ENCODE results near the gene SHISAL2A.

The SHISAL2A gene

DNA sequence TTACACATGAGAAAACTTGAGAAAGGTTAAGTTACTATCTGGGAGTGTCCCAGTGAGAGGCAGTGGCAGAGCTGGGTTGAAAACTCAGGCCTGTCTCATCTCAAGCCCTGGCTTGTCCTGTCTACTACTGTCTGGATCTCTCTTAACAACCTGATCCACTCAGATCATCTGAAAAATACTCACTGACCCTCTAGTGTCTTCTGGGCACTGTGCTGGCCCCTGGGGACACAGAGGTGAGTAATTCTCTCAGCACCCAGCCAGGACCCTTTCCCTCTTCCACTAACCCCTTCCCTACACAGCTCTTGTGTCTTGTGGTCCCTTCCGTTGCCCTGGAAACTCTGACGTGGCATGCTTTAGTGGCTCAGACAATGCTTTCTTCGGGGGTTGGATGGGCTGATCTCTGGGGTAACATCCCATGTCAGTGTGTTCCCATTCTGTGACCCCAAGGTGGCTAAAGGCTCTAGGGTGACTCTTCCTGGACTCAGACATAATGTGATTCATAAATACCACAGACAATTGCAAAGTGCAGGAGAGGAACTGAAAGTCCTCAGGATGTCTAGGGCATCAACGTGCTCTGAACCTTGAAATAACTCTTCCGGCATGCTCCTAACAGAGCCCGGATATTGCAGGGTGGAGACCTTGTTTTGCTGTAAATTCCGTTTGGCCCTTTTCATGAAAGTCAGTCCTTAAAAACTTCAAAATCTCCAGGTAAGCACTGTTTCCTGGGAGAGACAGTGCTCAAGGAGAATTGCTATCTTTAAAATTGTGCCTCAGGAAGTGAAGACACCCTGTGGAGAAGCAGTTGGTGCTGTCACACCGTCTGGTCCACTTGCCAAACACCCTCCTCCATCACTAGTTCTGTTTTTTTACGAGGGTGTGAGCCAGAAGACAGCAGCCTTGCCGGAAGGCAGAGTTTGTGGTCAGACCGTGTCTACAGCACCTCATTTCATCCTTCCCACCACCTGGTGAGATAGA lies 4.0 kb downstream of the SHISAL2A start:
- no peak overlapping the region for H3K4me3 ChIP-seq (ENCODE audit: control insufficient read depth, low read depth, low read length)
- TF ChIP-seq, protein P1, sequence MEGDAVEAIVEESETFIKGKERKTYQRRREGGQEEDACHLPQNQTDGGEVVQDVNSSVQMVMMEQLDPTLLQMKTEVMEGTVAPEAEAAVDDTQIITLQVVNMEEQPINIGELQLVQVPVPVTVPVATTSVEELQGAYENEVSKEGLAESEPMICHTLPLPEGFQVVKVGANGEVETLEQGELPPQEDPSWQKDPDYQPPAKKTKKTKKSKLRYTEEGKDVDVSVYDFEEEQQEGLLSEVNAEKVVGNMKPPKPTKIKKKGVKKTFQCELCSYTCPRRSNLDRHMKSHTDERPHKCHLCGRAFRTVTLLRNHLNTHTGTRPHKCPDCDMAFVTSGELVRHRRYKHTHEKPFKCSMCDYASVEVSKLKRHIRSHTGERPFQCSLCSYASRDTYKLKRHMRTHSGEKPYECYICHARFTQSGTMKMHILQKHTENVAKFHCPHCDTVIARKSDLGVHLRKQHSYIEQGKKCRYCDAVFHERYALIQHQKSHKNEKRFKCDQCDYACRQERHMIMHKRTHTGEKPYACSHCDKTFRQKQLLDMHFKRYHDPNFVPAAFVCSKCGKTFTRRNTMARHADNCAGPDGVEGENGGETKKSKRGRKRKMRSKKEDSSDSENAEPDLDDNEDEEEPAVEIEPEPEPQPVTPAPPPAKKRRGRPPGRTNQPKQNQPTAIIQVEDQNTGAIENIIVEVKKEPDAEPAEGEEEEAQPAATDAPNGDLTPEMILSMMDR (IDR thresholded peaks at IDR 0.05; ENCODE audit: control insufficient read depth, insufficient read depth, low read depth, low read length, missing control alignments), result no peak
- no peak for DNase-seq (ENCODE audit: low read depth)

DNA sequence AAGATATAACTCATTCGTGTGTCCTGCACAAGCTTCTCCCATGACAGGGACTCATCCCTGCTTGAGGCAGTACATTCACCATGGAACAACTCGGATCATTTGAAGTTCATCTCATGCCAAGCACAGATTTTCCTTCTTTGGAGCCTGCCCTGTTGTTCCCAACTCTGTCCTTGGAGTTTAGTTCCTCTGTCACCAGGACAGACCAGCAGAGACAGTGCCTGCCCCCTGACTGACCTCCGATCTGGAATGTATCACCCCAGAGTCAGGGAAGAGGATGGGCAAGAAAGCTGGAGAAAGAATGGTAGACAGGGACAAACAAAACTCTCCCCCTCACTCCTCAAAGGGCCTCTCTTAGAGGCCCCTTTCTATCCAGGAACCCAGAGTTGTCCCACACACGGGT lies 5.0 kb downstream of the SHISAL2A start:
- no peak for DNase-seq (ENCODE audit: low read depth)
- H3K4me3 ChIP-seq (ENCODE audit: control insufficient read depth, low read depth, low read length), result no peak overlapping the region
- TF ChIP-seq, protein P1 (IDR thresholded peaks at IDR 0.05; ENCODE audit: control insufficient read depth, insufficient read depth, low read depth, low read length, missing control alignments), result no peak

DNA sequence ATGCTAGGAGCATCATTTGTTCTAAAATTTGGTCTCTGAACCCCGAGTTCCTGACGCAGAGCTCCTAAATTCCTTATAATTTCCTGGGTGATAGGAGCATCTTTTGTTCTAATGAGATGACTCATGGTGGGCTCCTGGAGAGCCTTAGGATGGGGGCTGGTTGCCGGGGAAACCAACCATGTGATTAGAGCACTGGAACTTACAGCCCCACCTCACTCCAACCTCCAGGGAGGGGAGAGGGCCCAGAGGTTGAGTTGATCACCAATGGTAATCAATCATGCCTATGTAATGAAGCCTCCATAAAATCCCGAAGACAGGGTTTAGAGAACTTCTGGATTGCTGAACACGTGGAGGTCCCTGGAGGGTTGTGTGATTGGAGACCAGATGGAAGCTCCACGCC lies 7.7 kb downstream of the SHISAL2A start:
- no peak for DNase-seq (ENCODE audit: low read depth)
- no peak overlapping the region for H3K4me3 ChIP-seq (ENCODE audit: control insufficient read depth, low read depth, low read length)
- TF ChIP-seq, protein P1 (IDR thresholded peaks at IDR 0.05; ENCODE audit: control insufficient read depth, insufficient read depth, low read depth, low read length, missing control alignments), result no peak

DNA sequence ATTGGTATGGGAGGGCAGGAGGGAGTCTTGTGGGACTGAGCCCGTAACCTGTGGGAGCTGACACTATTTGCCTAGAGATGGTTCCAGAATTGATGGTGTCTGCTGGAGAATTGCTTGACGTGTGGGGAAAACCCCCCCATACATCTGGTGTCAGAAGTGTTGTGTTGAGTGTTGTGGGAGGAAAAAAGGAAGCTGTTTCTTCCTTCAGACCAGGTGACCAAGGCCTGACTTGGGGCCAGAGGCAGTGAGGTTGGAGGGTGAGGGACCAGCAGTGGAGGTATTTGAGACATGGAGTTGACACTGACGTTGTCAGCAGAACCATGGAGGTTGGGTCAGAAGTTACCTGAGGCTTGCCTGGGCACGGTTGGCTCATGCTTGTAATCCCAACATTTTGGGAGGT lies 8.3 kb downstream of the SHISAL2A start:
- no peak for DNase-seq (ENCODE audit: low read depth)
- TF ChIP-seq, protein P1 (IDR thresholded peaks at IDR 0.05; ENCODE audit: control insufficient read depth, insufficient read depth, low read depth, low read length, missing control alignments), result no peak
- no peak overlapping the region for H3K4me3 ChIP-seq (ENCODE audit: control insufficient read depth, low read depth, low read length)

DNA sequence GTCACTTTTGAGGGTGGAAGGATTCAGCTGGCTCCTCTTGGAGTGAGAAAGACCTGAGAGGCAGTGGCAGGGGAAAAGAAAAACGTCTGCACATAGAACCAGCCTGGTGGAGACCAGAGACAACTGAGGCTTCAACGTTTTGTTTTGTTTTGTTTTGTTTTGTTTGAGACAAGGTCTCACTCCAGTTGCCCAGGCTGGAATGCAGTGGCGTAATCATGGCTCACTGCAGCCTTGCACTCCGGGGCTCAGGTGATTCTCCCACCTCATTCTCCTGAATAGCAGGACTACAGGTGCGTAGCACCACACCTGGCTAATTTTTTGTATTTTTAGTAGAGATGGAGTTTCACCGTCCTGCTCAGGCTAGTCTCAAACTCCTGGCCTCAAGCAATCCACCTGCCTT lies 12.3 kb downstream of the SHISAL2A start:
- TF ChIP-seq, protein P1 (IDR thresholded peaks at IDR 0.05; ENCODE audit: control insufficient read depth, insufficient read depth, low read depth, low read length, missing control alignments), result no peak
- DNase-seq (ENCODE audit: low read depth), result no peak
- H3K4me3 ChIP-seq (ENCODE audit: control insufficient read depth, low read depth, low read length), result no peak overlapping the region

DNA sequence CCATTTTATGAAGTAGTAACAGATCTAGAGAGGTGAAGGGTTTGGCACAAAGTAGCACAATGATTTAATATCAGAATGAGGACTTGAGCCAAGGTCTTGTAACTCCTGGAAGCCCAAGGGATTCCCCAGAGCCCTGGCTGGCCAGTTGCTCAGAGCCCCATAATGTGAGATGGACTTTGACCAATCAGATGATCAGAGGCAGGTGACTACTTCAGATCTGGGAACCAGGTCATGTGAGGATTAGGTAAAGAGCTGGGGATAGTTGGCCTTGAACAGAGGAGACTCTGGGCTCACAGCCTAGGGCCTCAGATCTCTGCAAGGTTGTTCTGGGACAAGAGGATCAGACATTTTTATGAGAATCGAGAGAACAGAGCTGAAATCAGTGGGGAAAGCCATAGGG lies 18.9 kb downstream of the SHISAL2A start:
- no peak overlapping the region for H3K4me3 ChIP-seq (ENCODE audit: control insufficient read depth, low read depth, low read length)
- TF ChIP-seq, protein P1 (IDR thresholded peaks at IDR 0.05; ENCODE audit: control insufficient read depth, insufficient read depth, low read depth, low read length, missing control alignments), result no peak
- DNase-seq (ENCODE audit: low read depth), result no peak
